GM20431 (cell line): ENCODE results near the gene HYAL1.

Experiments
- in situ Hi-C: fragments of 300-500 bp; cut with MseI, MboI; formaldehyde crosslinking; loops from one replicate; pipeline ENCODE4 v1.15.0; 2020; ENCODE audit warnings: low sequenced_read_pairs; ENCODE audit not compliant: unreplicated experiment

The HYAL1 gene, protein sequence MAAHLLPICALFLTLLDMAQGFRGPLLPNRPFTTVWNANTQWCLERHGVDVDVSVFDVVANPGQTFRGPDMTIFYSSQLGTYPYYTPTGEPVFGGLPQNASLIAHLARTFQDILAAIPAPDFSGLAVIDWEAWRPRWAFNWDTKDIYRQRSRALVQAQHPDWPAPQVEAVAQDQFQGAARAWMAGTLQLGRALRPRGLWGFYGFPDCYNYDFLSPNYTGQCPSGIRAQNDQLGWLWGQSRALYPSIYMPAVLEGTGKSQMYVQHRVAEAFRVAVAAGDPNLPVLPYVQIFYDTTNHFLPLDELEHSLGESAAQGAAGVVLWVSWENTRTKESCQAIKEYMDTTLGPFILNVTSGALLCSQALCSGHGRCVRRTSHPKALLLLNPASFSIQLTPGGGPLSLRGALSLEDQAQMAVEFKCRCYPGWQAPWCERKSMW

DNA sequence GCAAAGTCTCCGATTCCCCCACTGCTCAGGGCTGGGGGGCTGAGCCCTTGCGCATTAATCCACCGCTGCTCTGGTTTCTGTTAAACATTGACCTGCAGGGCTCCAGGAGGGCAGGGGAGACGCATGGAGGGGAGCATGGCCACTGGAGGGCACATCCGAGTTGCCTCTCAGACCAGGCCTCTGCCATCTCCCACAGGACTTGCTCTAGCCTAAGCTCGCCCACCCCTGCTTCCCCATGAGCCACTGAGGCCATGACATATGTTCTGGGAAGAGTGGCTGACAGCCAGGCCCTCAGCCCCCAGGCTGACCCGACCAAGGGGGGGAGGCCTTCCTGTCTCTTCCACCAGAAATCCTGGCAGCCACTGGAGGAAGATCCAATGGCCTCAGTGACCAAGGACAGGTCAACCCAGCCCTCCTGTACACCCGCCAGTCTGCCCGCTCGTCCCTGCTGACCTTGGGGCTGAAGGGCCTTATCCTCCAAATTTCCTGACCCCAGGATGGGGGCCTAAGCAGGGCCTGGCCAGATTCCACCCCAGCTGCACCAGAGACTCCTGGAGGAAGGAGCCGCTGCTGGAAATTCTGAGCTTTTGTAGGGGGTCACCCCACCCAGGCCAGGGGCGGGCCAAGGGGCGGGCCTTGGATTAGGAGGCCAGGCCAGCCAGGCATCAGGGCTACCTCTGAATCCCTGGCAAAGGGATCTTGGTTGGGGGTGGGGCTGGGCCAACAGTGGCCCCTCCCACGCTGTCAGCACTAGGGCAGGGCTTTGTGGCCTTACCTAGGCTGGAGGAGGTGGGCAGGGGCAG is at the start of gene HYAL1:
Gene HYAL1, minus strand, starts transcription at position 562 of the 803 bp plus-strand sequence. CDS start 618 bp downstream, outside the sequence.
- in situ Hi-C loops = no loop called here

DNA sequence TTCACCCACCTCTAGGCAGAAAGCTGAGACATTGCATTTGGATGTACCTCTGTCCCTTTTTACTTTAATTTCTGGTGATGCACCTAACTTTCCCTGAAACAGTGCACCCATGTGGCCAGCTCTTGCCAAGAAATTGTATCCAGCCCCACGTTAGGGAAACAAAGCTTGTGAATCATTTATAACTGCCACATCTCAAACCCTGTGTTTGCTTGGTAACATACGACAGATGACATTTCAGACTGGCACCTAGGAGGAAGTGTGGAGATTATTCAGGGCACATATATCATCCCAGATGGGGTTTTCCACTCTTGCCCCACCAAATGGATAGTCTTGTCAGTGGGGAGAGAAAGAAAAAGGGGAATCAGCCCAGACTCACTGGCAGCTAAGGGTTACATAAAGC is 49.4 kb upstream of the HYAL1 start:
- in situ Hi-C loops = no loop called here

GRCh38 chr3:50351323-50351697 is 47.9 kb upstream of the HYAL1 start:
- in situ Hi-C loops = no loop called here

GRCh38 chr3:50350527-50351322 is 47.4 kb upstream of the HYAL1 start, which contains the start of the genes CYB561D2 and NPRL2:
Gene CYB561D2 (plus strand): TSS chr3:50350862. CDS start chr3:50351434, 572 bp downstream.
Gene NPRL2 (minus strand): TSS chr3:50350775. CDS start chr3:50350652, 123 bp downstream.
- in situ Hi-C loops = no loop called here

DNA sequence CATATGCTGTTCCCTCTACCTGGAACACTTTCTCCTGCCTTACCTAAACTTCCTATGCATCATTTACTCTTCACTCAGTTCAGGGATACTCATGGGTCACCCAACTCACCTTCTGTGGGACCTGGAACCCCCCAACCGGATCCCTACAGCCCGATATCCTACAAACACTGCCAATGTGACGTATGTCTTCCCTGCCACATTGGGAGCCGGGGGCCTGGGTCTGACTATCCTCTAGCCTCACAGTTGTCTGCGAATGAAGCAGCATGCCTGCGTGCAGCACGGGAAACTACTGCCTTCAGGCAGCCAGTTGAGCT is 46.8 kb upstream of the HYAL1 start:
- in situ Hi-C loops = no loop called here

- in situ Hi-C loops = no loop called here
Observed at GRCh38 chr3:50347187-50347813, 43.9 kb upstream of the HYAL1 start.

DNA sequence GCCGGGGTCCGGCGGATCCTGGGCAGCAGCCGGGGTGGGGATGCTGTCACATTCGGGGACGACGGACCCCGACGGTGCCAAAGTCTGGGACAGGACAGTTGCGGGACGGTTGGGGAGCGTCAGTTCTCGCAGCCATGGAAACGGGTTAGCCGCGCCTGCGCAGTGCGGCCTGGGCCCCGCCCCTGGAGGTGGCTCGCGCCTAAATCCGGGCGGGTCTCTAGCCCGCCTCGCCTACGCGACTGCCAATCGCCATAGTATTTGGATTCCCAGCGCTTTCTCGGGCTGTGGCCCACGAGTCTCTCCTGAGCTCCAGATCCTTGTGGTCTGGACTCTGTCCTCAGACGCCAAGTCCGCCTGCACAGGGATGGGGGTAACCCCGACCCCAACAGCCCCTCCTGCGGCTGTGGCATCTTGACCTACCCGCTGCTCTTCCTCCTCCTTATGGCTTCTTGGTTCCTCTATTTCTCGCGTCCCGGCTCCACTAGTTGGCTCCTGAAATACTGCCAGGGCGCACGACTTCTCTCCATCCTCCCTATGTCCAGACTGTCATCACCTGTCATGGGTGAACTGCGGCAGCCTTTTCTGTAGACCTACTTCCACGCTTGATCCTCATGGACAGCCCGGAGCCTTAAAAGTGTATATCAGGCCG is 42.3 kb upstream of the HYAL1 start, which contains the start of gene ZMYND10:
Gene ZMYND10, minus strand, starts transcription at position 147 of the 649 bp plus-strand sequence. CDS start 153 bp downstream, outside the sequence.
- in situ Hi-C loops = no loop called here

GRCh38 chr3:50345008-50345407 is 41.6 kb upstream of the HYAL1 start:
- in situ Hi-C loops = no loop called here

GRCh38 chr3:50342813-50343633 is 39.6 kb upstream of the HYAL1 start:
- in situ Hi-C loops = no loop called here

GRCh38 chr3:50341996-50342650 is 38.7 kb upstream of the HYAL1 start:
- in situ Hi-C loops = no loop called here

DNA sequence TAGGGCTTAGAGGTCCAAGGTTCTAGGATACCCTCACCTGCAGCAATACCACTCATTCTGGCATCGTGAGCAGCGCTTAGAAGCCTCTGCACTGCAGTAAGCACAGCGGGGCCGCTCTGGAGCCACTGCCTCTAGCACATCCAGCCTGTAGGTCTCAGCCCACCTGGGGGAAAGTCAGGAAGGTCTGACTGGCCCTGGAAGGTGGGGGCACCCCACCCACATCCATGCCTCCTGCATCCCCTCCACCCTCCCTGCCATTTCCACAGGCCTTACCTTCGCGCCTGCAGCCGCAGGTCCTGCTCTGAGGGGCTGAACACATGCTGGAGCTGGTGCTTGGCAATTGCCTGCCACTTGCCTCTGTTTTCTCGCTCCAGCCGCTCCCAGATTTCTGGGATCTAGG is 38.2 kb upstream of the HYAL1 start:
- in situ Hi-C loops = no loop called here

GRCh38 chr3:50340448-50341329 is 37.3 kb upstream of the HYAL1 start, which contains the start of gene RASSF1:
Gene RASSF1 (minus strand): TSS chr3:50340836. CDS start chr3:50340805, 31 bp downstream.
- in situ Hi-C loops = no loop called here

DNA sequence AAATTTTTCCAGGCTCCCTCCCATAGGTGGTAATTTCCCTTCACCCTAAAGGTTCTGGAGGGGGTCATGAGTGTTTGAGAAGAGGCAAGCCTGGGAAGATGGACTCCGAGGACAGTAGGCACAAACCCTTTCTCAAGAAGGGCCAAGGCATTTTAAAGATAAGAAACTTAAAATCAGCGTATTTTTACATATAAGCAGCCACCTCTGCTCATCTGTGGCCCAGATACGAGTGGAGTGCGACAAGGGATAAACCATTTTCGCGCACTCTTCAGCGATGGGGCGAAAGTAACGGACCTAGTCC is 36.7 kb upstream of the HYAL1 start:
- in situ Hi-C loops = no loop called here

DNA sequence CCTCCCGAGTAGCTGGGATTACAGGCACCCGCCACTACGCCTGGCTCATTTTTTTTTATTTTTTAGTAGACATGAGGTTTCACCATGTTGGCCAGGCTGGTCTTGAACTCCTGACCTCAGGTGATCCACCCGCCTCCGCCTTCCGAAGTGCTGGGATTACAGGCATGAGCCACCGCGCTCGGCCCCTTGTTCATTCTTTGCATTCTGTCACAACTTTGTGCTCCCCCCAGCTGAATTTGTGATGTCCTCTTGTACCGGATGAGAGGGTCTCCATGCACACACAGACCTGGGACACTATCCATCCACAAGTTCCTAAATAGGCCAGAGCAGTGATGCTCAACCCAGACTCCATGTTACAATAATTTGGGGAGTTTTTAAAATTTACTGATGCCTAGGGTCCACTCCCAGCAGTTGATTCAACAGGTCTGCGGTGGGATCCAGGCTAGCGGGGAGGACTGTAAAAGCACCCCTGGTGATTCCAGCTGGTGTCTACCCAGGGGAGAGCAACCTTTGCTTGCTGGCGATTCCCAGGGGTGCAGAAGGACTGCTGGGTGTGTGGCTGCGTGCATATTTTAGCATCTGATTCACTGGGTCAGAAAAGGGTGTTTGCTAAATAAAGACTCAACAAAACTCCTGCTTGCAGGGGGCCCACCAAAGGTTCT is 36.2 kb upstream of the HYAL1 start:
- in situ Hi-C loops = no loop called here

DNA sequence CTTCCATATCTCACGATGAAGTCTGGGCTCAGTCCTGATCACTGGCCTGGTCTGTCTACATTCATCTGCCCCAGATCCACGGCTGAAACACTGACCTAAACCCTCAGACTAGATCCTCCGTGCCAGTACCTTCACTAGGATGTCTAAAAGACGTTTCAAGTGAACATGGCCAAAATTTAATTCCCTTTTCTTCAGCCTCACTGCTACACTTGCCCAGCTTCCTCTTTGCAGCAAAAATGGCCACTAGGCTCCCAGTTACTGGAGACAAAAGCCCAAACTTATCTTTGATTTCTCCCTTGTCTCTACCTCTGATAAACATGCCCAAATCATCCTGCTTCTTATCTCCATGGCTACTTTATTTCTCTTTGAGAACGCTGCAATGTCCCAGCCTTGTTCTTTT is 35.6 kb upstream of the HYAL1 start:
- in situ Hi-C loops = no loop called here

- in situ Hi-C loops = no loop called here
Observed at GRCh38 chr3:50337175-50337861, 33.9 kb upstream of the HYAL1 start.
